ENCODE data around the gene BCL2.

Gene BCL2

GRCh38 chr18:63342206-63342605 lies 22.6 kb upstream of the BCL2 start:
- H3K4me3 ChIP-seq (ENCODE audit: low read length), result no peak overlapping the region
- TF ChIP-seq CTCF (conservative IDR thresholded peaks at IDR 0.05; ENCODE audit: low read length), result peak; percentile 53
- DNase-seq (ENCODE audit: low read depth), result peak; percentile 22

- TF ChIP-seq CTCF (conservative IDR thresholded peaks at IDR 0.05; ENCODE audit: low read length), result peak; percentile 67
- no peak overlapping the region for H3K4me3 ChIP-seq (ENCODE audit: low read length)
- DNase-seq (ENCODE audit: low read depth), result peak; percentile 46
These were observed 20.4 kb upstream of the BCL2 start for GRCh38 chr18:63339920-63340484.

GRCh38 chr18:63336366-63337099 lies 17.0 kb upstream of the BCL2 start:
- no peak overlapping the region for H3K4me3 ChIP-seq (ENCODE audit: low read length)
- no peak for TF ChIP-seq CTCF (conservative IDR thresholded peaks at IDR 0.05; ENCODE audit: low read length)
- DNase-seq (ENCODE audit: low read depth), result peak; percentile 93

- TF ChIP-seq CTCF (conservative IDR thresholded peaks at IDR 0.05; ENCODE audit: low read length), result no peak
- no peak overlapping the region for H3K4me3 ChIP-seq (ENCODE audit: low read length)
These were observed 11.5 kb upstream of the BCL2 start for GRCh38 chr18:63331105-63331504.

GRCh38 chr18:63329431-63330145 lies 10.0 kb upstream of the BCL2 start:
- H3K4me3 ChIP-seq (ENCODE audit: low read length), result no peak overlapping the region
- DNase-seq (ENCODE audit: low read depth), result no peak
- no peak for TF ChIP-seq CTCF (conservative IDR thresholded peaks at IDR 0.05; ENCODE audit: low read length)

More at GRCh38 chr18:63331105-63331504, 11.5 kb upstream of the BCL2 start:
- DNase-seq (ENCODE audit: low read depth), result no peak

GRCh38 chr18:63326011-63326410 lies 6.4 kb upstream of the BCL2 start:
- no peak for TF ChIP-seq CTCF (conservative IDR thresholded peaks at IDR 0.05; ENCODE audit: low read length)
- no peak overlapping the region for H3K4me3 ChIP-seq (ENCODE audit: low read length)
- DNase-seq (ENCODE audit: low read depth), result no peak

Data from AG10803 (cell line).